ENCODE measurements around the gene KIRREL1. TPM values are rescaled to one million over a fixed set of nuclear protein-coding genes. Genes with fewer than 3 reads are reported as not detected.
"Not testable (repeated sequence)": the region's sequence is repeated elsewhere in the genome, so short reads cannot be mapped to it uniquely, and the experiment has no call there.

KIRREL1 gene
- total RNA-seq, 2 experiments from 2014 or later = 0.08 TPM

DNA sequence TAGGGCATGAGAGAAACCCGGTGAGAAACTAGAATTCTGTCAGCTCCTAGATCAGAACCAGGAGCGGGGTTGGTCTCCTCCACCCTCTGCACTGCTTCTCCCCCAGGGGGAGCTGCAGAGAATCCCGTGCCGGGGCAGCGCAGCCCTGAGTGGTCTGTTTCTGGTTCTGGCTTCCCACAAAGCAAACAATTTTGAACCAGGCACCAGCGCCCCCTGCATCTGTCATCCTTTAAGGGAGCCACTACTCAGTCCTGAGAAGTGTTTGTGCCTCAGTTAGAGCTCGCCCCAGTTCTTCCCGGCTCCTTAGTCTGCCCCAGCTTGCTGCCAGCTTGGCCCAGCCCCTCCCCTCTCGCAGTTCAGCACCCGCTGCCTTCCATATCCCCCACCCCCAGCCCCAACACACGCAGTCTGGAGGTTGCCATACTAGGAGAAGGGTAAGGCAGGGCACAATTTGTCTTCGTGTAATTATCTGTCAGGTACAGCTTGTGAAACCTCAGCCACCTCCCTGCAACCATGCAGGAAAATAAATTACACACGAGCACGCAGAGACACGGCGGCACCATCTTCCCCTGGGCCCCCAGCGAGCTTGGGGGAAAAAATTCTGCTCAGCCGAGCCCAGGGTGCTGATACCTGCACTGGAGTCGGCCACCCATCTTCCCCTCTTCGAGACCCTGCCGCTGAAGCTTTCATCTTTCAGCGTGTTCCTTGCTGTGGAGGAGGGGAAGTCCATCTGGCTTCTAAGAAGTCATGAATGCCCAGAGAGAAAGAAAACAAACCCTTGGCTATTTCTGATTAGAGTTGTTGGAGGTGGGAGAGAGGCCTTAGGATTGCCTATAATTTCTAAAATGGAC, 124.6 kb downstream of the KIRREL1 start:
- POLR2A ChIA-PET = no interaction called here
- CTCF ChIA-PET = interaction anchor here (1.4 to 2.5 kb wide), 4 partner anchors 22 to 155 kb away, joined by 3 to 12 read pairs (median 5); no protein-coding TSS in a partner anchor

DNA sequence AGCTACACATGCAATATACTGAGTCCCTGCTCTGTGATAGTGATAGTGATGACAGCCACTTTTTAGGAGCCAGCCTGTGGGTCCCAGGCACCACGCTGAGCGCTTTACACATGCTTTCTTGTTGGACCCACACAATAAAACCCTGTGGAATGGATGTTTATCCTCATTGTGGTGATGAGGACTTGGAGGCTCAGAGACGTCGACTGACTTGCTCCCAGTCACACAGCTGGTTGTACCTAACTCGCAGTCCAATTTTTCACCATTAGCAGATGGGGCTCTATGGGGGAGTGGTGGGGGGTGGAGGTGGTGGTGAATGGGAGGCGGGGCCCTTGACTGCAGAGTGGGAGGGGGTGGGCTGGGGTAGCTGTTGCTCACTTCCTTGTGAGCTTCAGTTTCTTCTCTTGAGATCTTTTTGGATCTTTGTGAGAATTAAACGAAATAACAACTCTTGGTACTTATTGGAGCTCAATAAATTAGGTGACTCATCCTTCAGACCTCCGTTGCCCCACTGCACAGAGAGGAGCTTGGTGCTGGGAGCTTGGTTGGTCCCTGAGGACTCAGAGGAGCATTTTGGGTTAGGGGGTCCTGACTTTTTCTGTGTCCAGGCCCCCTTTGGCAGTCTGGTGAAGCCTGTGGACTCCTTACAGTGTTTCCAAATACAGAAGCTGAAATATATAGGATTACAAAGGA, 125.4 kb downstream of the KIRREL1 start:
- ChIA-PET CTCF (interaction anchor here (1.8 to 2.5 kb wide), 2 partner anchors 23 to 127 kb away, joined by 6 to 12 read pairs; no protein-coding TSS in a partner anchor), POLR2A (no interaction called here)

DNA sequence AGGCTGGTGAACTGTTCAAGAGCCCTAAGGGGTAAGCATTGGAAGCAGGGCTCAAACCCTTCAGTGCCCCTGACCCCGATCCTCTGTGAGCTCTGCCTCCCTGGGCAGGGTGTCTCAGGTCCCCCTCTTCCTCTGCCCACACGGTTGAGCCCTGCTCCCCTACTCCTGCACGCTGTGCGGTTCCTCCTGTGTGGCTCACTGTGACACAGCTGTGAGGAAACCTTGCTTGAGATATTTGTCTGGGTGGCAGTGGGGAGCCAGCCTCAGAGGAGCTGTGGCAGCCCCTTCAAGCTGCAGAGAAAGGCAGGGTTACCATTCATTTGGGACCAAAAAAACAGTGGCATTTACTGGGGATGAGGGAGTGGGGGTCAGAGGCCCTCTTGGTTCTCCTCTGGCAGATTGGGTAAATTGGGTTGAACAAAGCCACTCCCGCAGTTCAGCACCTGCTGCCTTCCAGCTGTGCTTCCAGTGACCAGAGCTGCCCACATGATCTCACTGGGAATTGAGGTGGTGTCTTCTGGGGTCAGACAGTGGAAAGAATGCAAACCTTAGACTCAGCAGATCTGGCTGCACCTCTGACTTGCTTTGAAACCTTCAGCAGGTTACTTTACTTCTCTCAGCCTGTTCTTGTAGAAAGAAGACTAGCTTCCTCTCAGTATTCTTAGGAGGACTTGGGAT, 126.7 kb downstream of the KIRREL1 start:
- ChIA-PET CTCF (interaction anchor here (1.3 to 2.4 kb wide), 2 partner anchors 9 to 128 kb away, joined by 5 to 12 read pairs; no protein-coding TSS in a partner anchor), POLR2A (no interaction called here)

DNA sequence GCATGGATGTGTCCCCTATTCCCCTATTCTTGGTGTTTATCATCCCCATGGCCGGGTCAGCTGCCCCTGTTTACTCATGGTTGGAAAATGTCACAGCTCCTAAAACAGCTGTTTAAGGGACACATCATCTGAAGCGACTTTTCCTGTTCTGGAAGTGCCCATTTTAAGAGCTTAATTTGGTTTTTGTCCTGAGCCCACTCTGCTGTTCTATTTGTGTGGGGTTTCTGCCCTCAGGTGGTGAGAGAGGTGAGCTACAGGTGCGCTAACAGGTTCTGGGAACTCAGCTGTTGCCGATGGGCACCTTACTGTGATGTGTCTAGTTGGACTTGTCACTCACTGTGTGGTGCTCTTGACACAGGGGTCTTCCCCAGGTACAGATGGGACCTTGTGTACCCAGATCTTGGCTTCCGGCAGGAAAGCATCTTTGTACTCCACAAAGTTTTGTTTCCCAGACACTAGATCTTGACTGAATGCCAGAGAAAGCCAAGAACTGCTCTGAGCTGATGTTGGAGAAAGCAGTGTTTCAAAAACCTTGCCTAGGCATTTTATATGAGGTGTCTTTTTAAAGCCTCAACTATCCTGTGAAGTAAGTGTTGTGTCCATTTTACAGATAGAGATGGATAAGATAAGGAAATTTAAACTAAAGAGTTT, 128.3 kb downstream of the KIRREL1 start:
- CTCF ChIA-PET = interaction anchor here (0.7 to 2.4 kb wide), 3 partner anchors 25 to 135 kb away, joined by 3 to 12 read pairs (median 3); no protein-coding TSS in a partner anchor
- POLR2A ChIA-PET = no interaction called here

DNA sequence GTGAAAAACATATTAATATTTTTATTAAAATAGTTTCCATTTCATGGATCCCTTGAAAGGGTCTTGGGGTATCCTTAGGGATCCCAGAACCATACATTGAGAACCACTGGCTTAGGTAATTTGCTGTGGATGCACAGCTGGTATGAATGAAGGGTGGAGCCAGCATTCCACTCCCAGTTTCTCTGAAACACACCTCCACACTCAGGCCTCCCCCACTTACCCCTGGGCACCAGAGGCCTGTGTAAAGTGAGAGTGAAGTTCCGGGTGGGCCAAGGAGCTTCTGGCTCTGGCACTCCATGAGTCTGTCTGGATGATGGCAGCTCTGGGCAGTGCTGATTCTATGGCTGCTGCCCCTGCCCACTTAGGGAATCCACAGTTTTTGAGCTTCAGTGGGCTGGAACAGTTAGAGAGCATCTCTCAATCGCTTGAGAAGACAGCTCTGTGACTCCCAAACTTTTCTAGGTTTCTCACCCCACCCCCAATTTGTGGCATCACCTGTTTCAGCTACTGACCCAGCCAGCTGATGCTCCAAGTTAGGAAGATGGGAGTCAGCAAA, 129.5 kb downstream of the KIRREL1 start:
- CTCF ChIA-PET = interaction anchor here (0.8 to 1.3 kb wide), 4 partner anchors 16 to 131 kb away, joined by 3 to 6 read pairs (median 4); no protein-coding TSS in a partner anchor
- POLR2A ChIA-PET = no interaction called here

DNA sequence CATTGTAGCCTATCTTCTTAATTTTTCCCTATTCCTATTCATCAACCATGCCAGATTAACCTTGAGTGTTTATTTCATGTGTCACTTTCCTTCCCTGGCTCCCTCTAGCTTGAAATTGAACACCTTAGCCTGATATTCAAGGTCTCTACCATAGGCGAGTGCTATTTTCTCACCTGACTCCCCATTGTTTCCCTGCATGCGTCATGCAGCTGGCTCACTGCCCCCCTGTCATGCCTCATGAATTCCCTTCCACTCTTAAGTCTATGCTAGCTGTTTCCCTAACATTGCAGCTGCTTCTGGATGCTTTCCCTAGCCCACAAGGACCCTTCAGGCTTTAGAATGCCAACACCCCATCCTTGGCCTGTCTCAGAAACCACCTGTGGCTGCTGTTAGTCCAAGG, 130.6 kb downstream of the KIRREL1 start:
- POLR2A ChIA-PET = no interaction called here
- CTCF ChIA-PET = interaction anchor here (1.4 to 2.0 kb wide), 7 partner anchors 9 to 160 kb away, joined by 3 to 13 read pairs (median 11); no protein-coding TSS in a partner anchor

DNA sequence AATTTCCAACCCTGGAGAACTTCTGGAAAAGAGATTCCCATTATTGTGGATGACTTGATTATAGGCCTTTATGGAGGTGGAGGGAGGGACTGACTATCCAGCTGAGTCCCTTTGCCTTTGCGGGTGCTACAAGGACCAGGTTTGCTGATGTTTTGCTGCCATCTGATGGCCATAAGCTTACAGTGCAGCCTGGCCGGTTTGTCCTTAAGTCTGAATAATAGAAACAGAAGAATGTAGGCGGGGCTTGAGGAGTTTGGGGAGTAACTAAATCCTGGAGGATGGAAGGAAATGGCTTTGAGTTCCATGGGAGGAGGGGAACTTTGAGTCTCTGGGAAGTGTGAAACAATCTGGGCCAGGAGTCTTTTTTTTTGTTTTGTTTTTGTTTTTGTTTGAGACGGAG, 131.6 kb downstream of the KIRREL1 start:
- CTCF ChIA-PET = interaction anchor here (0.8 to 2.0 kb wide), 13 partner anchors 10 to 545 kb away, joined by 3 to 13 read pairs (median 5); no protein-coding TSS in a partner anchor
- POLR2A ChIA-PET = no interaction called here

DNA sequence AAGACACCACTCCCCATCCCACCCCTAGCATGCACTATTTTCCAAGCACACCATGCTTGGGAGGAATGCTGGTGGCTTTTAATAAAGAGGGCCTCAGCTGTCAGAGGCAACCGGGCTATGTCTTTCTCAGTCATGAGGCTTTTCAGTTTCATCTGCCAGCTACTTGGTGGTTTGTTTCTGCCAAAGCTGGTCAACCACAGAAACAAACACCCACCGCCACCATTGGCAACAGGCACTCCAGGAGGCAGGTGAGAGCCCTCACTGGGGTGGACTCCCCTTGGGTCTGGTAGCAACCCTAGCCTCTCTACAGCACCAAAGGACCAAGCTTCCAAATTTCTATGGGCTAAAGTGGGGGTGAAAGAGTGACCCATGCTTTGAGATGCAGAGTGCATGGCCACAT, 133.0 kb downstream of the KIRREL1 start:
- ChIA-PET CTCF (no interaction called here), POLR2A (no interaction called here)

DNA sequence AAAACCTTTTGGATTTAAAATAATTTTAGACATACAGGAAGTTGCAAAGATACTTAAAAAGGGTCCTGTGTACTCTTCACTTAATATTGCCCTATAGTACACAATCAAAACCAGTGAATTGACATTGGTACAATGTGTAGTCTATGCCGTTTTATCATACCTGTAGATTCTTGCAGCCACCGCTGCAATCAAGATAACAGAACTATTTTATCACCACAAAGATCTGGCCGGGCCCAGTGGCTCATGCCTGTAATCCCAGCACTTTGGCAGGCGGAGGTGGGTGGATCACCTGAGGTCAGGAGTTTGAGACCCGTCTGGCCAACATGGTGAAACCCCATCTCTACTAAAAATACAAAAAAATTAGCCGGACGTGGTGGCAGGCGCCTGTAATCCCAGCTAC, 135.1 kb downstream of the KIRREL1 start:
- POLR2A ChIA-PET, CTCF ChIA-PET: not testable (repeated sequence)

DNA sequence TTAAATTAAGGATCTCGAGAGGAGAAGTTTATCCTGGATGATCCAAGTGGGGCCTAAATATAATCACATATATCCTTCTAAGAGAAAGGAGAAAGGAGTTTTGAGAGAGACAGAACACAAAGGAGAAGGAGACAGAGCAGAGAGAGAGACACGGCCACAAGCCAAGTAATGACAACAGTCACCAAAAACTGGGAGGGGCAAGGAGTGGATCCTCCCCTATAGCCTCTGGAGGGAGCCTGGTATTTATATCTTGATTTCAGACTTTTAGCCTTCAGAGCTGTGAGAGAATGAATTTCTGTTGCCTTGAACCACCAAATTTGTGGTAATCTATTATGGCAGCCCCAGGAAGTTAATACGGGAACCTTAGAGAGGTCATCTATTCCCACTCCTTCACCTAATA, 137.8 kb downstream of the KIRREL1 start:
- ChIA-PET POLR2A (no interaction called here), CTCF (no interaction called here)

DNA sequence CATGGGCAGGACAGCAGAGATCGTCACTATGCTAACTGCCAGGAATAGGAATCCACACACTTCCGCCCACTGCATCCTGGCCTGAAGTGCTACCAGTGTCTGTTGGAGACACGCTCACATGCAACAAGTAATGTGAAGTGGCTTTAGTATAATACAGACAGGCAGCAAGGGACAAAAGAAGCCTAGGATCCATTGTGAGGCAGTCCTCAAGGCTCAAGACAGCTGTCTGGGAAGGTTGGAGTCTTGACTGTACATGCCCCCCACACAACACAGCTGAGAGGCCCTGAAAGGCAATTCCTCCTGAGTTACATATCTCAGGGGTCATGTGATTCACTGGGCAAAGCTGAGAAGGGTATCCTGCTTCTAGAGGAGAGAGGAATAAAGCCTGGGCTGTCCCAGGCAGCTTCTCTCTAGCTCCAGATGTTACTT, 147.3 kb downstream of the KIRREL1 start:
- ChIA-PET POLR2A (no interaction called here), CTCF (interaction anchor here (0.5 to 1.3 kb wide), 2 partner anchors 14 to 16 kb away, joined by 3 read pairs; no protein-coding TSS in a partner anchor)

DNA sequence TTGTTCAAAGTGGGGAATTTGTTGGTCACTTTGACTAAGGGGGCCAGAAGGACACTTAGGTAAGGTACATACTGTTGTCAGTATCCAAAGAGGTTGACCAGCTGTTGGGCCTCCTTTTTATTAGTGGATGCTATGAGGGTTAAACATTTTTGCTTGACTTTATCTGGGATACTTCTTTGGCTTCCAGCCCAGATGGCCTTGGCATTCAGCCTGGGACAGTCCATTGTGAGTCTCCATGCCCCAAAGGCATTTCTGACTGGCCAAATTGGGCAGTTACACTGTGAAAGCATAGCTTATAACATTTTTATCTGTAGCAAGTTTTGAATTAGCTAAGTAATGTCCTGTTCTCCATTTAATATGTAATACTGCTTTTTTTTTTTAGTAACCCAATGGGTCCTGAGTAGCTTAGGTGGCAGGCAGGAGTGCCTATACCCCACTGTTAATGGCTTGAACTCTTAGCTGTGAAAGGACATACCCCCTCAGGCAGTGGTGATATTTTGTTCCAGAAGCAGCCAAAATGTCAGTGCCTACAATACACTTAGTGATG, 151.8 kb downstream of the KIRREL1 start:
- CTCF ChIA-PET = no interaction called here
- POLR2A ChIA-PET = no interaction called here

DNA sequence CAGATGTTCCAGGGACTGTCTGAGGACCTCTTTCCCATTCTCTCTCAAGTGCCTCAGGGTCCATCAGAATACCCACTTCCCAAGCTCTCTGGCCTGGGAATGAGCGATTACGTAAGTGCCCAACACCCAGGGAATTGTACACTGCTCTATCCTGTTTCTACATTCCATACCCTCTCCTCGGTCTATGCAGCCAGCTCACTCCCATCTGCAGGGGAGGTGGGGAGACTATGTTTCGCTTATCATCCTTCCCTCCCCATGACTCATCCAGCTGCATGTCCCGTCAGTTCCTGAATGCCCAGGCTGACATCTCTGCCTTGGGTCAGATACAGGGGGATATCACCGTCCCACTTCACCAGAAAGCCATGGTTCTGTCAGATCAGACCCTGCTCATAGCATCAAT, 152.7 kb downstream of the KIRREL1 start:
- ChIA-PET CTCF (no interaction called here), POLR2A (no interaction called here)

DNA sequence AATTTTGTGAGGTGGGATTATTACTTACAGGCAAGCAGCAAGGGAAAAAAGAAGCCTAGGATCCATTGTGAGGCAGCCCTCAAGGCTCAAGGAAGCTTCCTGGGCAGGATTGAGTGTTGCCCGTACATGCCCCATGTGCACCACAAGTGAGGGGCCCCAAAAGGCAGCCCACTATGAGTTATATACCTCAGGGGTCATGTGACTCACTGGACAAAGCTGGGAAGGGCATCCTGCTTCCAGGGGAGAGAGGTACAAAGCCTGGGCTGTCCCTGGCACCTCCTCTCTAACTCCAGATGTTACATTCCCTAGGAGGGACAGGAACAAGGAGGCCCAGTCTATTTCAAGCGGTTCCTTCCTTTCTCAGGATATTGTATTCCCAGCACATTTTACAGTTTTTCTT, 153.3 kb downstream of the KIRREL1 start:
- POLR2A ChIA-PET = no interaction called here
- CTCF ChIA-PET = interaction anchor here (1.0 kb wide), 1 partner anchor 25 kb away, joined by 3 read pairs; no protein-coding TSS in a partner anchor

DNA sequence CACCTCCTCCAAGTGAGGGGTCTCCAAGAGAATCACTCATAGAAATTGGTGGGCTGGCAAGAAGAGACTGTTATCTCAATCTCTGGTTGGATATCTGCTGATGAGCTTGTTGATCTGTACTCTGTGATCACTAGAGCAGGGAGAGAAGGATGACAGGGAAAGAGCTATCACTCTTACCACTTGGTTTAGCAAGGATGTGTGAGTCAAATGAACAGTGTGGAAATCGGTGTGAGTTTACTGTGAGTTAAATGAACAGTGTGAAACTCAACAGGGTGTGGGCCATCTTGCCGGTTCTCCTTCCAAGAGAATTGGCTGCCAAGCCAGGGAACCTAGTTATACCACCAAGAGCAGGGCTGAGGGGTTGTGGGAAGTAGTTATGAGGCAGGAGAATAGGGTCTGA, 154.0 kb downstream of the KIRREL1 start:
- CTCF ChIA-PET = interaction anchor here (1.0 kb wide), 1 partner anchor 26 kb away, joined by 3 read pairs; no protein-coding TSS in a partner anchor
- POLR2A ChIA-PET = no interaction called here

DNA sequence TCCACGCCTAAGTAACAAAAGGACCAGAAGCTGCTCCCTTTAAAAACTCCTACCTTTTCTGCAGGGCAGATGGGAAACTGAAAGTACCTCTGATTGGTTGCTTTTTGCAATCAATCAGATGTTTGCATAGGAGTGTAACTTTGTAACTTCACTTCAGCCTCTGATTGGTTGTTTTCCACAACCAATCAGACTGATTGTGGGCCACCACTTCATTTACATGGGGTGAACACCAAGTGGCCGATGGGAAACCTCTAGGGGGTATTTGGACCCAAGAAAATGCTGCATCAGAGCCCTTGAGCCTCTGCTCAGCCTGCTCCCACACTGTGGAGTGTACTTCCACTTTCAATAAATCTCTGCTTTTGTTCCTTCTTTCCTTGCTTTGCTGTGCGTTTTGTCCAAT, 154.4 kb downstream of the KIRREL1 start:
- ChIA-PET POLR2A (no interaction called here), CTCF (no interaction called here)

DNA sequence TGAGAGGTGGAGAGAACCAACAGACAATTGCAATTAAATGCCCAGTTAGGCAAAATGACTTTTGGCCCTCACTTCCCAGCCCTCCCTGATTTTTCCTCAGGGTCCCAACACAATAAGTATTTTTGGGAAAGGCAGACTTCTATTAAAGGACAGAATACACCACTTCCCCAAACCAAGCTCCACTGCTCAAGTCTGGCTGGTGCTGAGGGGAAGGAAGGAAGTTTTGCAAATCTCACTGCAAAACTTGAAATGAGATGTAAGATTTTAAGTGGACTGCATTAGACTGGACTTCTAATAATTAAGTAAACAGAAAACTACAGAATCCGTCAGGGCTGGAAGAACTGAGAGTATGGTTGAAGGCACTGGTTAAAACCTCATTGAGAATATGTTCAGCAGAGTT, 155.0 kb downstream of the KIRREL1 start:
- POLR2A ChIA-PET = no interaction called here

DNA sequence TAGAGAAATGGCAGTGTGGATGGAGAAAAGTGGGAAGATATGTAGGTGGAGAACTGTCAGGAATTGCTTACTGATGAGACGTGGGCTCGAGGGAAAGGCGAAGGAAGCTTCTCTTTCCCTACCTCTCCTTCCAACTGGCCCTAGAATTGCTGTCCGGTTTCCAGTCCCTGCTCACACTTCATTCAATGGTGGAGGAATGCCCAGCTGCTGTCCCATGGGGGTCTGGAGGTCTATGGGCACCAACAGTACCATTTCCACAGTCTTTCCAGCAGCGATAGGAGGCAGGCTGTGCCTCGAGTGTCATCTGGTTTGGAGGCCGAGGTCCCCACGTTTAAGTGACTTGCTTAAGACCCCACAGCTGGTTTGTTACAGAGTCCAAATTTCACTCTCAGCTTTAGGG, 155.7 kb downstream of the KIRREL1 start:
- ChIA-PET POLR2A (no interaction called here), CTCF (interaction anchor here (1.1 to 1.2 kb wide), 2 partner anchors 55 to 186 kb away, joined by 3 read pairs; no protein-coding TSS in a partner anchor)

More for the DNA sequence above, 155.0 kb downstream of the KIRREL1 start:
- CTCF ChIA-PET = interaction anchor here (1.2 kb wide), 1 partner anchor 56 kb away, joined by 3 read pairs; no protein-coding TSS in a partner anchor
